Peyer's patch (tissue), 4 donors: ENCODE results near the gene SLC4A2.

ENCODE experiments used
- CTCF ChIP-seq, 6 experiments: fragments of 450-650 bp in 4 of 6; fragments of 200-600 bp in 2 of 6; sonication (generic) in 1 of 6; IDR thresholded peaks; one replicate each; pipeline ENCODE4 v1.5.1; 2017 to 2019; ENCODE audit warnings: antibody characterized with exemption in 6 of 6, mild to moderate bottlenecking in 3 of 6, moderate library complexity in 1 of 6
- POLR2A ChIP-seq, 2 donors: fragments of 450-650 bp; IDR thresholded peaks; one replicate each; pipeline ENCODE4 v1.5.1; 2017; ENCODE audit warnings: antibody characterized with exemption in 2 of 2, mild to moderate bottlenecking in 2 of 2, moderate library complexity in 2 of 2

GRCh38 chr7:151080067-151080521 is 20.7 kb downstream of the SLC4A2 start:
- TF ChIP-seq POLR2A (IDR thresholded peaks at IDR 0.05) (no peak), CTCF (IDR thresholded peaks at IDR 0.05) (peak in 1 of 6 experiments; percentile 12)
